Testis (tissue), 5 donors: Measurements from ENCODE around the gene MAGEA1. TPM values are rescaled to one million over a fixed set of nuclear protein-coding genes. Genes with fewer than 3 reads are reported as not detected.
"Not testable (repeated sequence)": the region's sequence is repeated elsewhere in the genome, so short reads cannot be mapped to it uniquely, and the experiment has no call there.

ENCODE experiments used
- DNase-seq: peaks from one replicate; pipeline ENCODE4 v3.0.0-alpha.2; 2019
- H3K27ac ChIP-seq, 2 donors: fragments of 200-600 bp; sonication (generic); one replicate each; pipeline ENCODE4 v1.5.1; 2019
- H3K27me3 ChIP-seq: fragments of 200-600 bp; sonication (generic); one replicate; pipeline ENCODE4 v1.5.1; 2019
- H3K36me3 ChIP-seq: fragments of 200-600 bp; sonication (generic); one replicate; pipeline ENCODE4 v1.5.1; 2017; ENCODE audit warnings: low read depth; ENCODE audit errors: missing control alignments
- H3K4me1 ChIP-seq: fragments of 200-600 bp; sonication (generic); one replicate; pipeline ENCODE4 v1.5.1; 2019
- H3K4me3 ChIP-seq, 2 donors: fragments of 200-600 bp; sonication (generic); one replicate each; pipeline ENCODE4 v1.5.1; 2017 to 2019
- H3K9me3 ChIP-seq: fragments of 200-600 bp; sonication (generic); one replicate; pipeline ENCODE4 v1.5.1; 2017
- CTCF ChIP-seq, 3 experiments: fragments of 450-650 bp in 2 of 3; fragments of 200-600 bp in 1 of 3; sonication (generic) in 1 of 3; IDR thresholded peaks; one replicate each; pipeline ENCODE4 v1.5.1; 2016 to 2019; ENCODE audit warnings: antibody characterized with exemption in 3 of 3, mild to moderate bottlenecking in 2 of 3, moderate library complexity in 1 of 3
- POLR2A ChIP-seq: fragments of 450-650 bp; IDR thresholded peaks from one replicate; pipeline ENCODE4 v1.6.1; 2017; ENCODE audit warnings: antibody characterized with exemption, mild to moderate bottlenecking, moderate library complexity
- WGBS, 2 donors: methylation state at CpG; one replicate each; pipeline ENCODE4 v1.1.5; 2018; 5-methylcytosine and 5-hydroxymethylcytosine counted together
- intact Hi-C: fragments of 100-400 bp; cut with DNase I; formaldehyde crosslinking; loops from one replicate; pipeline ENCODE4 v1.15.1; 2023; ENCODE audit warnings: low total_unique reads
- long read RNA-seq, 2 donors: transcript quantifications; one replicate each; lab custom pipeline, GENCODE V29; 2026
- polyA plus RNA-seq: library from polyadenylated mRNA; stranded (reverse); fragments of 350-450 nt; fragmentation: Illumina TruSeq; extraction: RNeasy Lipid Tissue Mini Kit (QIAGEN cat#74804); gene quantifications from one replicate; pipeline ENCODE4 v1.2.3, GENCODE V29; 2014; ENCODE audit warnings: low read depth, low replicate concordance; ENCODE audit not compliant: insufficient read depth
- total RNA-seq, 2 donors: library from RNA; depleted of rRNA; stranded (reverse); fragments of >200 nt; gene quantifications; one replicate each; pipeline ENCODE4 v1.2.3, GENCODE V29; 2016

Gene MAGEA1
- total RNA-seq, result 1 to 10 TPM; 8.3 to 8.9 TPM
- polyA plus RNA-seq, result 8.5 TPM
- long read RNA-seq, donor 1, partial matches to known transcripts, result 0 of 1 reads
- long read RNA-seq, donor 1, other reads (novel, unspliced or antisense), result 0 of 1 reads
- long read RNA-seq, donor 2, result 0 reads

GRCh38 chrX:153179131-153179530, at the start of gene MAGEA1:
Gene MAGEA1, plus strand, starts transcription at chrX:153179284. Its CDS starts 3,106 bp downstream, at chrX:153182390.
- TF ChIP-seq CTCF (IDR thresholded peaks at IDR 0.05) (no peak), POLR2A (no peak)
- DNase-seq, result no peak

GRCh38 chrX:153132924-153133323, 46.2 kb upstream of the MAGEA1 start:
- H3K4me1 ChIP-seq, H3K9me3 ChIP-seq, DNase-seq, H3K4me3 ChIP-seq, H3K27ac ChIP-seq, H3K27me3 ChIP-seq, intact Hi-C loops, H3K36me3 ChIP-seq: not testable (repeated sequence)
- WGBS, 2 donors, result no CpG with 5 or more reads among the region's 12 CpGs

More at GRCh38 chrX:153179131-153179530, at the start of gene MAGEA1:
- WGBS, 2 donors, result 40 to 77% methylated on average over 1 to 12 of the region's 19 CpGs
- Histone ChIP-seq H3K36me3 (no peaks in the 10 kb centered on the region), H3K27ac (no peak within 1 kb of the TSS), H3K4me1 (no peaks in the 10 kb centered on the region), H3K27me3 (no peaks in the 10 kb centered on the region), H3K4me3 (no peak within 1 kb of the TSS), H3K9me3 (no peaks in the 10 kb centered on the region)
- intact Hi-C loops, result no loop called here

- H3K4me3 ChIP-seq, H3K27ac ChIP-seq, DNase-seq, H3K27me3 ChIP-seq, H3K36me3 ChIP-seq, intact Hi-C loops, H3K9me3 ChIP-seq, H3K4me1 ChIP-seq: not testable (repeated sequence)
- WGBS, 2 donors, result no CpG with 5 or more reads among the region's 4 CpGs
These were observed 40.0 kb upstream of the MAGEA1 start for GRCh38 chrX:153139074-153139473.

GRCh38 chrX:153146288-153146687, 32.8 kb upstream of the MAGEA1 start:
- H3K27ac ChIP-seq, intact Hi-C loops, H3K27me3 ChIP-seq, H3K36me3 ChIP-seq, DNase-seq, H3K4me3 ChIP-seq, H3K4me1 ChIP-seq, H3K9me3 ChIP-seq: not testable (repeated sequence)
- 46% methylated on average over 2 of the region's 7 CpGs; no CpG with 5 or more reads in 1 of the 2 donors for WGBS, 2 donors

GRCh38 chrX:153153516-153153915, 25.6 kb upstream of the MAGEA1 start:
- WGBS, 2 donors, result 78 to 86% methylated on average over 3 of the region's 3 CpGs

GRCh38 chrX:153157450-153157849, 21.6 kb upstream of the MAGEA1 start:
- no peaks in the 10 kb centered on the region for H3K36me3 ChIP-seq
- H3K27me3 ChIP-seq, result no peaks in the 10 kb centered on the region
- H3K4me3 ChIP-seq, result no peak overlapping the region
- no peak for DNase-seq
- H3K9me3 ChIP-seq, result no peaks in the 10 kb centered on the region
- H3K4me1 ChIP-seq, result no peaks in the 10 kb centered on the region
- TF ChIP-seq POLR2A (no peak), CTCF (IDR thresholded peaks at IDR 0.05) (no peak)
- no peak overlapping the region for H3K27ac ChIP-seq
- intact Hi-C loops, result no loop called here
- 79 to 86% methylated on average over 5 of the region's 5 CpGs for WGBS, 2 donors

More at GRCh38 chrX:153153516-153153915, 25.6 kb upstream of the MAGEA1 start:
- DNase-seq, result no peak
- no peak for TF ChIP-seq CTCF (IDR thresholded peaks at IDR 0.05)
- no peak for TF ChIP-seq POLR2A
- Histone ChIP-seq H3K9me3 (no peaks in the 10 kb centered on the region), H3K36me3 (no peaks in the 10 kb centered on the region), H3K27me3 (no peaks in the 10 kb centered on the region), H3K4me3 (no peak overlapping the region), H3K4me1 (no peaks in the 10 kb centered on the region), H3K27ac (no peak overlapping the region)
- intact Hi-C loops, result no loop called here
